GM12892 (cell line): ENCODE data around the gene HDAC4.

Source experiments
- DNase-seq: peaks from one replicate; pipeline ENCODE4 v3.0.0; 2011; ENCODE audit not compliant: insufficient read length
- FAIRE-seq: peaks from 2 replicates; lab custom pipeline; 2011; peaks lifted over from hg19 to GRCh38; lab: Jason Lieb, UNC
- POLR2A ChIP-seq: IDR thresholded peaks from 2 replicates; pipeline ENCODE4 v1.6.1; 2011; ENCODE audit warnings: low read depth, low read length, control low read depth
- POLR2AphosphoS5 ChIP-seq: IDR thresholded peaks from 2 replicates; pipeline ENCODE4 v1.6.1; 2011; ENCODE audit warnings: low read depth, low read length, control low read depth
- TAF1 ChIP-seq: IDR thresholded peaks from 2 replicates; pipeline ENCODE4 v1.6.1; 2011; ENCODE audit warnings: low read depth, mild to moderate bottlenecking, control low read depth, low read length, borderline replicate concordance

HDAC4 gene

GRCh38 chr2:239330836-239331235, 70.0 kb downstream of the HDAC4 start:
- FAIRE-seq (no peak), DNase-seq (no peak)
- TF ChIP-seq POLR2AphosphoS5 (no peak), TAF1 (no peak), POLR2A (no peak)

- DNase-seq: no peak
- no peak for FAIRE-seq
- TF ChIP-seq POLR2A (no peak), POLR2AphosphoS5 (no peak), TAF1 (no peak)
Measured at GRCh38 chr2:239329972-239330572, 70.7 kb downstream of the HDAC4 start.

GRCh38 chr2:239329284-239329971, 71.4 kb downstream of the HDAC4 start:
- FAIRE-seq (no peak), DNase-seq (no peak)
- TF ChIP-seq POLR2A (no peak), TAF1 (no peak), POLR2AphosphoS5 (no peak)

- no peak for FAIRE-seq
- TF ChIP-seq TAF1 (no peak), POLR2A (no peak), POLR2AphosphoS5 (no peak)
- no peak for DNase-seq
Measured at GRCh38 chr2:239328351-239329191, 72.2 kb downstream of the HDAC4 start.

GRCh38 chr2:239327536-239328350, 73.1 kb downstream of the HDAC4 start:
- DNase-seq: no peak
- FAIRE-seq: no peak
- TF ChIP-seq TAF1: no peak
- TF ChIP-seq POLR2AphosphoS5: no peak
- TF ChIP-seq POLR2A: no peak

GRCh38 chr2:239326831-239327535, 73.8 kb downstream of the HDAC4 start:
- no peak for FAIRE-seq
- no peak for DNase-seq
- no peak for TF ChIP-seq TAF1
- TF ChIP-seq POLR2A: no peak
- no peak for TF ChIP-seq POLR2AphosphoS5

- no peak for FAIRE-seq
- DNase-seq: no peak
- TF ChIP-seq POLR2AphosphoS5: no peak
- TF ChIP-seq POLR2A: no peak
Measured at GRCh38 chr2:239324456-239324855, 76.4 kb downstream of the HDAC4 start.

- no peak for FAIRE-seq
- no peak for DNase-seq
- TF ChIP-seq POLR2AphosphoS5 (no peak), POLR2A (no peak), TAF1 (no peak)
Measured at GRCh38 chr2:239323447-239323846, 77.4 kb downstream of the HDAC4 start.

- no peak for DNase-seq
- FAIRE-seq: no peak
Measured at GRCh38 chr2:239322416-239323086, 78.3 kb downstream of the HDAC4 start.

GRCh38 chr2:239321596-239322415, 79.0 kb downstream of the HDAC4 start:
- no peak for DNase-seq
- no peak for FAIRE-seq
- TF ChIP-seq POLR2AphosphoS5: no peak
- no peak for TF ChIP-seq POLR2A
- no peak for TF ChIP-seq TAF1

More at GRCh38 chr2:239322416-239323086, 78.3 kb downstream of the HDAC4 start:
- TF ChIP-seq POLR2A: no peak
- TF ChIP-seq TAF1: no peak
- TF ChIP-seq POLR2AphosphoS5: no peak
